Measurements from ENCODE around the gene ARL8B.
A peak's percentile ranks its signal among the peaks of the same experiment; 100 is the strongest.
"Not testable (repeated sequence)": the region's sequence is repeated elsewhere in the genome, so short reads cannot be mapped to it uniquely, and the experiment has no call there.

Gene ARL8B

GRCh38 chr3:5147152-5147551, 25.1 kb downstream of the ARL8B start:
- DNase-seq: not testable (repeated sequence)

GRCh38 chr3:5149306-5149880, 27.3 kb downstream of the ARL8B start:
- no peak for DNase-seq

- no peak for DNase-seq
Observed at GRCh38 chr3:5151586-5151985, 29.5 kb downstream of the ARL8B start.

- DNase-seq: no peak
Observed at GRCh38 chr3:5153074-5153473, 31.0 kb downstream of the ARL8B start.

GRCh38 chr3:5155241-5155640, 33.1 kb downstream of the ARL8B start:
- DNase-seq: no peak

GRCh38 chr3:5160321-5160720, 38.2 kb downstream of the ARL8B start:
- DNase-seq: no peak

GRCh38 chr3:5160940-5161858, 39.1 kb downstream of the ARL8B start:
- DNase-seq: peak in 1 of 2 donors; percentile 29

- DNase-seq: no peak
Observed at GRCh38 chr3:5162102-5162501, 40.0 kb downstream of the ARL8B start.

GRCh38 chr3:5165698-5166097, 43.6 kb downstream of the ARL8B start:
- DNase-seq: no peak

GRCh38 chr3:5166846-5167245, 44.8 kb downstream of the ARL8B start:
- no peak for DNase-seq

- DNase-seq: no peak
Observed at GRCh38 chr3:5168110-5168509, 46.0 kb downstream of the ARL8B start.

GRCh38 chr3:5169807-5170206, 47.7 kb downstream of the ARL8B start:
- no peak for DNase-seq

GRCh38 chr3:5170975-5171374, 48.9 kb downstream of the ARL8B start:
- no peak for DNase-seq

GRCh38 chr3:5172018-5172417, 49.9 kb downstream of the ARL8B start:
- DNase-seq: no peak

GRCh38 chr3:5179036-5179435, 56.9 kb downstream of the ARL8B start:
- not testable (repeated sequence) for DNase-seq

- no peak for DNase-seq
Observed at GRCh38 chr3:5181469-5182141, 59.5 kb downstream of the ARL8B start.

GRCh38 chr3:5183714-5184113, 61.6 kb downstream of the ARL8B start:
- peak; percentile 29 to 37 for DNase-seq

- no peak for DNase-seq
Observed at GRCh38 chr3:5184499-5184898, 62.4 kb downstream of the ARL8B start.

GRCh38 chr3:5185093-5185673, 63.1 kb downstream of the ARL8B start:
- DNase-seq: no peak

GRCh38 chr3:5186089-5186857, 64.2 kb downstream of the ARL8B start:
- DNase-seq: peak; percentile 95 to 96

GRCh38 chr3:5186858-5187155, 64.7 kb downstream of the ARL8B start:
- no peak for DNase-seq

GRCh38 chr3:5187156-5187919, 65.2 kb downstream of the ARL8B start, which contains the start of gene EDEM1:
TSS of gene EDEM1 (plus strand) at chr3:5187707. CDS start at chr3:5187806, 99 bp downstream.
- DNase-seq: peak; percentile 98 to 99
